ENCODE measurements around the gene ATP10B.
"Not testable (repeated sequence)": the region's sequence is repeated elsewhere in the genome, so short reads cannot be mapped to it uniquely, and the experiment has no call there.

Gene ATP10B

DNA sequence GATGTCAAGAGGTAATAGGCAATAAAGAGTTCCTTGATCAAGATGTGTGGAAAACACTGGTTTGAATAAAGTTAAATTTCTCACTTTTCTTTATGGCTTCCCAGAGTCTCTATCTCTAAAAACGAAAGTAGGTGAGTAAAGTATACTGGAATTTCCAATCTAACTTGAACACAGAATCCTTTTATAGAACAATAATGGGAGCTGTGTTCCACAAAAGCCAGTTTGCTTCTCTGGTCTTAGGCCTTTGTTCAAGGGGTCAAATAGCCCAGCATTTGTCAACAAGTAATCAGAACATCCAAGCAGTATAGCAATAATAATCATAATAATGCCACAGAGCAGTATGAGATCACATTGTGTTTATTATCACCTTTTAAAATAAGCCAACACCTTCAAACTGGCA, 20.2 kb downstream of the ATP10B start:
- DNase-seq (ENCODE audit: low read depth), result no peak

DNA sequence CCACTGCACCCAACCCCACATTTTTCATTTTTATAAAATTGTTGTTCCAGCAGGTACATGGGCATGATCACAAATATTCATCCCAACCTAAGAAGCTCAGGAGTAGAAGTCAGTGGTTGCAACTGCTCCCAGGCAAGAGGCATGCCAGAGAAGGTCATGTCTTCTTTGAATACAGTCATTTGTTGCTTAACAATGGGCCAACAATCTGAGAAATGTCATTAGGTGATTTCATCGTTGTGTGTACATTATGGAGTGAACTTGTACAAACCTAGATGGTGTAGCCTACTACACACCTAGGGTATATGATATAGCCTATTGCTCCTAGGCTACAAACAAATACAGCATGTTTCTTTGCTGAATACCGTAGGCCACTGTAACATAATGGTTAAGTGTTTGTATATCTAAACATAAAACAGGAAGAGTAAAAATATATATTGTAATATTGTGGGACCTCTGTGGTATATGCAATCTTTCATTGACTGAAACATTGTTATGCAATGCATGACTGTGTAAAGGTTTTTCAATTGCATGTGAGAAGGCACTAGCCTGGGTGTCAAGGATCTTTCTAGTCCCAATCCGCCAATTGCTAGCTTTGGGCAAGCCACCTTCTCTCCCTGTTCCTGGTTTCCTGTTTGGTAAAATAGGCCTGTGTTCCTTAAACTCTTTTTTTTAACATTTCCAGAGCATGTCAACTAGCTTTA, 27.6 kb downstream of the ATP10B start:
- DNase-seq (ENCODE audit: low read depth), result no peak

DNA sequence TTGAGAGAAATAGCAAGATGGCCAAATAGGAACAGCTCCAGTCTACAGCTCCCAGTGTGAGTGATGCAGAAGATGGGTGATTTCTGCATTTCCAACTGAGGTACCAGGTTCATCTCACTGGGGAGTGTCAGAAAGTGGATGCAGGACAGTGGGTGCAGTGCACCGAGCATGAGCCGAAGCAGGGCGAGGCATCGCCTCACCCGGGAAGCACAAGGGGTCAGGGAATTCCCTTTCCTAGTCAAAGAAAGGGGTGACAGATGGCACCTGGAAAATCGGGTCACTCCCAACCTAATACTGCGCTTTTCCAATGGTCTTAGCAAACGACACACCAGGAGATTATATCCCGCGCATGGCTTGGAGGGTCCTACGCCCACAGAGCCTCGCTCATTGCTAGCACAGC, 39.0 kb downstream of the ATP10B start:
- DNase-seq (ENCODE audit: low read depth), result not testable (repeated sequence)

DNA sequence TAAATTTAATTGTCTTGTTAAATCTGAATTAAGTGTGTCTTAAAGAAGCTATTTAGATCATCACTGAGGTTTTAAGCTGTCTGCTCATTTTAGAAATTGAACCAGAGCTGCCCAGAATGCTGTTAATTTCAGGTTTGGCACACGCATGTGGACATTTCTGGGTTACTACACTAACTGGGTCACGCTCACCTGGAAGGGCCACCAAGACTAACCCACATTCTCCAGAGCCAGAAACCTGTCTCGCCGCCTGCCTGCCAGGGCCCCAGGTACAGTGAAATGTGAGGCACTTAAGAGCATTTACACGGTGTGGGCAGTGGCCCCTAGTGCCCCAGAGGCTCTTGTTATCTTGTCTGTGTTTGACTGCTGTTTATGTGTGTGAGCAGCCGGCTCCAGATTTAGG, 46.6 kb downstream of the ATP10B start:
- DNase-seq (ENCODE audit: low read depth), result no peak

DNA sequence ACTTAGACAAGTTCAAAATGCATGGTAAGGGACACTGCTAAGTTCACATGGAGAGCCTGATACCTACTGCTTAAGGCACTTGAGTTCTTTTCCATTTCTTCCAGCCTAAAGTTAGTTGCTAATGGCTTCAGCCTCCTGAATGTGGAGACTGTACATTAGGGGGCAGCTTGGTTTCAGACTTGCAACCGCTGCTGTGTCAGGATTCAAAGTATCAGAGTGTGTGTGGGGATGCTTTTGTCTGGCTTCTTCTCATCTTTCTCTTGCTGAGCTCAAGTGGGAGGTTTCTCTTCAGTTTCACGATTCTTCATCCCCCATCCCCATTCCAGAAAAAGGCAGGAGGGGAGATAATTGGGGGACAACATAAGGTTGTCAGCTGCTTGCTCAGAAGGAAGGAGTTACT, 49.4 kb downstream of the ATP10B start:
- DNase-seq (ENCODE audit: low read depth), result no peak

DNA sequence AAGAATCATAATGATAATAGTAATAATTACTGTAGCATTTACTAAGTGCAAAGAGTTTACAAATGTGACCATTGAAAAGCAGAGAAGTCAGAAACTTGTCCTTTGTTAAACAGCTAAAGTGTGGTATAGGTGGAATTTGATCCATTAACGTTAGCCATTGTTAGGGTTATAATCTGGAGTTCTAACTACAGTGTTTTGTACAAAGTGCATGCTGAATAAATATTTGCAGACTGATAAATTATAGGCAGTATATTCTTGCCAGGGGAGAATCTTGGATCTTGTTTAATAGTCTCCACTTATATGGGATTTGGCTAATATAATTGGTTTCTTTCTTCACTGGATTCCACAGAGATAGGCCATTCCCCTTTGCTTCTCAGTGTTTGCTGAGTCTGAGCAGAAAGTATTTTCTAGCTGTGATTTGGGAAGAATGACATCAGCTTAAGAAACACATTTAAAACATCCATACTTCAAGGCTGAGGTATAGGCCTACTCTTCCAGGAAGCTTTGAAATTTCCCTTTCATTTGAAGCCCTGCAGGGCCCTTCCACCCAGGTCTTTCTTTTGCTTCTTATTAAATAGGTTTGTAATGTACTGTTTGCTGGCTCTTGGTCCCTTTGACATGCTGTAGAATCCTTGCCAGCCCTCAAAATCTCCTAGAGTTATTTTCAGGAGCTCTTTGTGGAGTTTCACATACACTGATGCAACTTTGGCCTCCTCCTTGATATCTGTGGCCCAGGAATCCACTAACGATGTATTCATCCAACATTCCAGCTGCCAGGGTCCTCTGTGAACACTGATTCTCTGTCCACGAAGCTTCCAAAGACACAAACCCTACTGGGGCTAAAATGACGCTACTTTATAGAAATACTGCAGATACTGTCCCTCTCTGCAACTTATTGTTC, 51.4 kb downstream of the ATP10B start:
- no peak for DNase-seq (ENCODE audit: low read depth)

DNA sequence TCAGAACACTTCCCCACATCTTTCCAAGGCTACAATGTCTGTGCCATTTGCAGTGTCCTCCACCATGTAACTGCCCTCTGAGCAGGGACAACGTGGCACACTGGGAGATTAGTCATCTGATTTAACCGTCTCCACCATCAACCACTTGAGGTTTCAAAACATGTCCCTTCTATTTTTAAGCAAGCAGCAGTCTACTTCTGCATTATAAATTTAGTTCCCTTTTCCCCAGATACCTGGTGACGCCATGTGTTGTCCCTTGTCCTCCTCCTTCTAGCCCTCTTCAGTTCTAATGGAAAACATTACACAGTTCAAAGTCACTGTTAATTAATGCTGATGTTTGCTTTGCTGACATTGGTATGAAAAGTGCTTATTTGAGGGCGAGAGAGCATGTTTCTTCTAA, 52.8 kb downstream of the ATP10B start:
- no peak for DNase-seq (ENCODE audit: low read depth)

DNA sequence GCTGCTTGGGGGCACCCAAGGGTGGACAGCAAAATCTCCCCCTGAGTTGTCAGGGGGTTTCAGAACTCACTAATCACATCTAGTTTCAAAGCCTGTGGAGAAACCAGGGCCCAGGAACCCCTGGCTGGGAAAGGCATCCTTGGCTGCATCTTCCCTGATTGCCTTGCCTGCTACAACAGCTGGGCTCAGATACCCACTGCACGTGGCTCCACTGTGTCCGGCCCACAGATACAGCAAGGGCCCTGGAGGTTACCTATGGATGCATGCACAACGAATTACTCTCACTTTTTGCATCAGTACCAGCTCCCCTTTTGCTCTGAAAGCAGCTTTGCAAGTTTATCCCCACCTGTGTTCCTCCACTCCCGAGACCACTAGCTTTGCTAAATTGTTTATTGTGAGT, 55.0 kb downstream of the ATP10B start:
- no peak for DNase-seq (ENCODE audit: low read depth)

DNA sequence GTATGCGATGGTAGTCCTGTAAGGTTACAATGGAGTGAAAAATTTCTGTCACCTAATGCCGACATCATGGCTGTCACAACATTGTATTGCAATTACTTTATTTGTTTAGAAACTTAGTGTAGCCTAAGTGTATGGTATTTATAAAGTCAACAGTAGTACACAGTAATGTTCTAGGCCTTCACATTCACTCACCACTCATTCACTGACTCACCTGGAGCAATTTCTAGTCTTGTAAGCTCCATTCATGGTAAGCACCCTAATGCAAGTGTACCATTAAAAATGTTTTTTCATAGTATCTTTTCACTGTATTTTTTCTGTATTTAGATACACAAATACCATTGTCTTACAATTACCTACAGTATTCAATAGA, 58.5 kb downstream of the ATP10B start:
- DNase-seq (ENCODE audit: low read depth), result no peak

DNA sequence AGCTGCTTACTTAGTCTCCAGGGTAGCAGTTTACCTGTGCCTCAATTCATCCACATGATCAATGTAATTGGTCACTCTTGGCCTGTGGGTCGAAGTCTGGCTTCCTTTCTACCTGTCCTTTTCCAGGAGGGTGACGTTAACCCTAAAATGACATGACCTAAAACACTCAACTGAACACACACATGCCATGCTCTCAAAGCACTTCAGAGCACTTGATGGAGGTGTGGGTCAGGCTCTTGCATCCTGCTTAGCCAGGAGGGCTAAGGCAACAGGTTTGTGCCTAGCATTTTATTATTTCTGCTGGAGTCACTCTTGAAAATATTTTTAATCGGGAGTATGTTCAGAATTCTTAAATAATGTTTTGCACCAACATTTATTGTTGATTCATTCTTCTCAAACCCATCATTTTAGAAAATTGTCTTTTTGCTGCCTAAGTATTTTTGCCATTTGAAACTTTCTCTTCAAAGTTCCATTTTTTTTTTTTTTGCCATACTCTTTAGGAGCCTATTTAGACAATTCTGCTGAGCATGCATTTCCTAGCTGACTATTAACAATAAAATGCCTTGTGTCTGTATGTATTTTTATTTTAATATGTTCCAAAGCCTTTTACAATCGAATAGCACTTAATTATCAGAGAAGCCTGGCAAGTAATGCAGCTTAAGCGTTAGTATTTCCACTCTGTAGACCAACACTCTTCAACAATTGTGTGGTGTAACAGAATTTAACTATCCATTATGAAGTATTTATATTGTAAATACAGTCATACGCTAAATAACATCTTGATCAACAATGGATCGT, 59.1 kb downstream of the ATP10B start:
- no peak for DNase-seq (ENCODE audit: low read depth)

DNA sequence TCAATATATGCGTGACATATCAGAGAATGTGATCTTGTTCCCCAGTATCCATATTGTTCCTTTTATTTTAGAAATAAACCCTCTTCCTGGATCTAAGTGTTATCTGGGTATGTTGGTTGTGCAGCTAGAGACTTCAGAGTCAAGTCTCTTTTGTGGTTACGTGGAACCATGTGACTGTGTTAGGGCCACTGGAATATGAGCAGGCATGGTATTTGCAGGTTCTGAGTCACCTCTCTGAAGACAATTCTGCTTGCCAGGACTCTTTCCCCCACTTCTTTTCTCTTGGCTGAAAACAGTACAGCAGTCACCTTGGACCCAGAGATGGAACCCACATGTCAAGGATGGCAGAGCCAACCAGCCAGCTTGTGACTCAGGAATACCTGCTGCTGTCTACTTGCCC, 59.7 kb downstream of the ATP10B start:
- DNase-seq (ENCODE audit: low read depth), result no peak

DNA sequence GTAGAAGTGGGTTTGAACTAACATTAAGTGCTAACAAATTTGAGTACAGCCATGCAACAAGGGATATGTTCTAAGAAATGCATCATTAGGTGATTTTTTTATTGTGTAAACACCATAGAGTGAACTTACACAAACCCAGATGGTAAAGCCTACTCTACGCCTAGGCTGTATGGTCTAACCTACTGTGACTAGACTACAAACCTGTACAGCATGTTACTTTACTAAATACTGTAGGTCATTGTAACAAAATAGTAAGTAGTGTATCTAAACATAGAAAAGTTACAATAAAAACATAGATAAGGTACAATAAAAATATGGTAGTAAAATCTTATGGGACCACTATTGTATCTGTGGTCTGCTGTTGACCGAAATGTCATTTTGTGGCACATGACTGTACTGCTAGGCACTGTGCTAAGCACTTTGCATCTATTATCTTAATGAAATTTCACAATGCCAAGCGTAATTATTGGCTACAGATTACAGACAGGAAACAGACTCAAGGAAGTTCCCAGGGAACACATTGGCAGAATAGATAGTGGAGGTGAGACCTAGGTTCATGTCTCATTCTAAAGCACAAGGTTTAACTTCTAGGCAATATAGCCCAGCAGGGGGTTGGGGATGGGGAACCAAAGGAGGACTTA, 62.7 kb downstream of the ATP10B start:
- no peak for DNase-seq (ENCODE audit: low read depth)

DNA sequence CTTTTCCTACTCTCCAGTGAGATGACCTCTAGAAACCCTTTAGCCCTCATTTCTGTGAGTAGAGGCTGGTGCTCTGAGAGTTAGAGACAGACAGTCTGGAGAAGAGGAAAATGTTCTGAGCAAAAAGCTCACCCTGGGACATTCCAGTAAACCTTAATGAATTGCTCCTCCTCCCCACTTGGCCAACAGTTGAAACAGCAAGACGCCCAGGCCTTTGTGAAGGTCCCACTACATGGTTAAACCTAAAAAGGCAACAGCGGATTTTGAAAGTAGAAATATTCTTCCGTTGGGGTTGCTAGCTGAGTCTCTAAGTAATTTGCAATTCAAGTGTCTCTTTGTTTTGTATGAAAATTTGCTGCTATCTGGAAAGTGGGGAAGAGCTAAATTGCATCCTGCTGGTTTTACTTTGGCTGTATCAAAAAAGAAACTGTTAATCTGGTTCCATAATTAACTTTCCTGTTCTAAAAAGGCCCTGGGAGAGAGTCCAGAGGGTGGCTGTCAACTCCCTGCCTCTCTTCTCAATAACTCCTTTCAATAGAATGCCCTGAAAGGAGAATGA, 63.8 kb downstream of the ATP10B start:
- DNase-seq (ENCODE audit: low read depth), result no peak

DNA sequence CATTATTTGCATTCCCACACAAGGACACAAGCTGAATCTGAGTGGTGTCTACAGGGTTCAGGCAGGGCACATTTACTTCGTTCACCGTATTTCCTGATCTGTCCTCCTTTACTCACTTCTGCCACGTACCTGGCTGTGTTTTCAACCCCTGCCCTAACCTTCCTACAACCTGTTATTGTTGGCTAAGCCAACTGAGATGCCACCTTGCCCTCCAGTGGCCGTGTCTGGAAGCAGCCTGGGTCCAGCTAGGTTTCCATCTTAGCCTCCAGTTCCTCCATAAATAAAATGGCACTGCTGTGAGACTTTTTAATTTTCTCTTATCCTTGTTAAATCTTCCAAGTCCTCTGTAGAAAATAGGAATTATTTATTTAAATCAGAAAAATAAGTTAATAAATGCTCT, 64.8 kb downstream of the ATP10B start:
- peak; percentile 2 for DNase-seq (ENCODE audit: low read depth)

DNA sequence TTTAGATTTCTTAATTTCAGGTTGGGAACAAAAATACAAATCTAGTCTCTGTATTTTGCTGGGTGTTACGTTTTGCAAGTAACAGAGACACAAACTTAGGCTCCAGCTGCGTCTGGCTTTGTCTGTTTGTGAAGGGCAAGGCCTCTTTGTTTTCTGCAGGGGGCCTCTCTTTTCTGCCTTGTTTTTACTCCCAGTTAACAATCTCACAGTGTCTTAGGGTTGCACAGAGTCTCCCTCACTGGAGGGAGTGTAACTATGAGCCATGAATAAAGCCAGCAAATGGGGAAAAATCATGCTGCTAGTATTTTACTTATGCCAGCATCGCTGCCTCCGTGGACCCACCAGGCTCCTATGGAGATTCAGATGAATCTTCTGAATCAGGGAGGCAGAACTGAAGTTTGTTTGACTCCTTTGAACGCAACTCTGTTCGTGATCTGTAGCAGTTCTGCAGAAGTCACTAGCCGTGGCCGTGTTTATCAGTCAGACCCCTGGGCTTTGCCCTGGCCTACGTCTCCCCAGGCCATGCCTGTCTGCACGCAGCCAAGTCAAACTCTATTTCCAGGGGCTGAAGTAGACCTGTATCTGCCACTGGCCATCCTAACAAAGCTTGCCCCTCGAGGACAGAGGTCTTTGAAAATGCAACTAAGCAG, 77.2 kb downstream of the ATP10B start:
- no peak for DNase-seq (ENCODE audit: low read depth)

DNA sequence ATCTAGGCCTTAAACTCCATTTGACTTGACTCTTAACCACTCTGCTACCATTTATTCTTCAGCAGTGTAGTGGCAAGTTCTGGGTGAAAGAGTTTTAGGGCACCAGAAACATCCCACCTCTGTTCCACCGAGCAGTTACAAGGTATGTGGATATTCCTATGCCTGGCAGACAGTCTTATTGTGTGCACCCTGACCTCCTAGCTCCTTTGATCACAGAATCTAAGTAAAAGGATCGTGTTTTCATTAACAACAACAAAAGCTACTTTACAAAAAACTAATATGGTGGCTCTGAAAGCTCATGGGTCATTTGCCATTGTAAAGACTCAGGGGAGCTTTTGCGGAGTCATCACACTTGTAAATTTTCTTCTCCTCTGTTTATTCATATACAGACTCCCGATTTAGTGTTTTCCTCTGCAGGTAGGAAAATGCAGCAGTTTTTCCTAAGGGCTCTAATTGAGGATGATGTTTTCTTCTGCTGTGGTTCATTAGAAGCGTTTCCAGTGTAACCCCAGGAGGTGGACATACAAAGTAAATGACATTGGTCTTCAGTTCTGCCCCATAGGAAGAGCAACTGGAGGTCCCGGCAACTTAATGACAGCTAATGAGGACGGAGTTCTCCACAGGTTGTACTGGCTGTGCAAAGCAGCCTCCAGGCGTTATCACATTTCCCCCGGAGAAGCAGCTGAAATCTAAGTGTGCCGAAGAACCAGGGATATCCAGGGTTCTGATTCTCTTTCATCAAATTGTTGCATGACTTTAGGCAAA, 78.2 kb downstream of the ATP10B start:
- DNase-seq (ENCODE audit: low read depth), result no peak

DNA sequence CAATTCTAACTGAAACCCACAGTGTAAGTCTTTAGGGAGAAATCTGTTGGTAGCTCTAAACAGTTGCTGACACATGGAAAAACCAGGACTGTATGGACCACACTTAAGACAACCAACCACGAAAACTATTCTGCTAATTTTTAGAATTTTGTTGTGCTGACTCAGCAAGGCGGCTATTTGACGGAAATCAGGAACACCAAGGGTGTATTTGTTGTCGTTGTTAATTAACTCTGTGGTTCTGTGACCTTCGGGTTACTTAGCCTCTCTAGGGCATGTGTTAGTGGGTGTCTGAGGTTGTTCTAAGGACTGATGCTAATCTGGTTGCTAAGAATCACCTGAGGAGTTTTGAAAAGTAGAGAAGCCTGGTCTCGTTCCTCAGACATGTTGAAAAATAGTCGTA, 79.2 kb downstream of the ATP10B start:
- DNase-seq (ENCODE audit: low read depth), result no peak

DNA sequence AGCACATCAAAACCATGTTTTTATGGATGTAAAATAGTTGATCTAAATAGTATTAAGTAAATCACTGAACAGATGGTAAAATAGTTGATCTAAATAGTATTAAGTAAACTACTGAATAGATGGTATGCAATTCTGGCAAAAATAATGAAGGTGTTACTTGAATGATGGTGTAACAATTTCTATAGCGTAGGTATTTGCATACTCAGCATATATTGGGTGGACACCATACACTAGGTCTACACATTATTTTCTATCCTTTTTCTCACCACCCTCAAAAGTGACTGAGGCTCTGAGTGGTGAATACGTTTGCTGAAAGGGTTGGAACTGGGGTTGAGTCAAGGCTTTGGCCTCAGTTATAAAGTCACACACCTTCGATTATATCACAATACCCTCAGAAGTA, 81.3 kb downstream of the ATP10B start:
- DNase-seq (ENCODE audit: low read depth), result no peak

DNA sequence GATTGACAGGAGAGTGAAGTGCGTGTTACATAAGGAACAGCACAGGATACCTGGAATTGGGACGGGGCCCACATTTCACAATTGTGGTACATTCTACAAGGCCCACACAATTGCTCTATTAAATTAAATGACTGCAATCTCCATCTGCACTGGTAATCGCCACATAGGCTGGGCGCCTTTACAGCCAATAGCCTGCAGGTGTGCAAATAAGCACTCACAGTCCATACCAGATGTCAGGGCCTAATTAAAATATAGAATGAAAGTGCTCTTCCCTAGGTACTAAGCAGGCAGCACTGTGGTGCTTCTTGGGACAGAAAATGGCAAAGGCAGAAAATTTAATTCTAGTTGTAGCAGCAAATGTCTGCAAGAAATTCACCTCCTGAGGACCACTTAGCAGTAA, 82.7 kb downstream of the ATP10B start:
- DNase-seq (ENCODE audit: low read depth), result no peak

DNA sequence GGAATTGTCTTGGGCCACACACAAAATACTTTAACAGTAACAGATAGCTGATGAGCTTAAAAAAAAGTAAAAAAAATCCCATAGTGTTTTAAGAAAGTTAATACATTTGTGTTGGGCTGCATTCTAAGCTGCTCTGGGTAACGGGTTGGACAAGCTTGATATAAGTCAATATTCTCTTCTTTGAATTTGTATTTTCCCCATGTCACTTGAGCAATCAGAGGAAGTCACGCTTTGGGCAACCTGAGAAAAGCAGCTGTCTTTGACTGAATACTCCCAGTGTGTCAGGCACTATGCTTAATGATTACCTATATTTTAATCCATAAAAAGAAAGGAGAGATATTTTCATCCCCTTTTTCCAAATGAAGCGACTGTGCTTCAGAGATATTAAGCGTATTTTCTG, 84.9 kb downstream of the ATP10B start:
- DNase-seq (ENCODE audit: low read depth), result no peak

DNA sequence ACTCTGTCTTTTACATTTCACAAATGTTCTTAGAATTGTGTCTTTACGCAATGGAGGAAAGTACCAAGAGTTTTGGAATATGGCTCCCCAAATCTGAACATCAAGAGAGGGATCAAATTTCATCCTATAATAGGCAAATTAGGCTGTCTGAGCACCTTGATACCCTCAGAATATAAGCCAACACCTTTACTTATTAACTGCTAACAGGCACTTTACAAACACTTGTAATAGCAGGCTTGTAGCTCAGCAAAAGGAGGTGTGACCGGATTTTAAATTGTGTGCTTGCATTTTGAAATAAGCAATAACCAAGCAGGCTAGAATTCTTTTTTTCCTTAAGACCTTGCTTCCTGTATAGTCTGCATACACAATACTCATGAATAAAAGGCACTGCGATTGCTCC, 92.0 kb downstream of the ATP10B start:
- no peak for DNase-seq (ENCODE audit: low read depth)

Measured in activated T-cell treated with anti-CD3 and anti-CD28 coated beads for 48 hours (primary cell).